ENCODE data around the gene IRF7. TPM values are rescaled to one million over a fixed set of nuclear protein-coding genes. Genes with fewer than 3 reads are reported as not detected.
A peak's percentile ranks its signal among the peaks of the same experiment; 100 is the strongest.

Gene IRF7
- polyA plus RNA-seq, 2 of the 4 experiments (the other 2 are of a cell fraction) = 2.0 to 3.1 TPM

DNA sequence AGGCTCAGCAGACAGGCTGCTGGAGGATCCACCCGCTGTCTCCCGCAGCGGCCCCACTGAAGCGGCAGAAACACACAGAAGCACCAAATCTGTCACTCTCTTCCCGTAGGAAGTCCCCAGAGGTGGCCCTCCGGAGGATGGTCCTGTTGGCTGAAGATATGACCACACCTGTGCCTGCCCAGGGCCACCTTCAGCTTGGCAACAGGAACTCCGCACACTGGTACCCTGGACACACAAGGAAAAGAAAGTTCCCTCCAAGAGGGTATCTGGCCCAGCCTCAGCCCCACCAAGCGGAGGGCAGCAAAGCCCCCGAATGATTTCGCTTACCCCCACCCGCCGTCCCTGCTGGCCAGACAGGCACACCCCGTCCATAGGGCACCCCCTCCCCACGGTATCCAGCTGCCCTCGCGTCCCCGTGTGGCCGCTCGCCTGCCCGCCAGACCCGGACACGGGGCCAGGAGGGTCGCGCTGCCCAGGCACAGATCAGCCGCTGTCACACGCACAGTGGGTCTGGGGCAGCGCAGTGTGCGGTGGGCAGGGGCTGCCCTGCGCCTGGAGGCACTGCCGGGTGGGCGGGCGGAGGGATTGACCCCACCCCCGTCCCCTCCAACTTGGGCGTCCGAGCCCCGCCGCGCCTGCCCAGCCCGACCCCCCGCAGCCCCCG is 48.0 kb downstream of the IRF7 start:
- WGBS (ENCODE audit: missing lambda C conversion rate) = 86% methylated on average over 11 of the region's 41 CpGs
- peak overlapping the region; percentile 91 for H3K4me3 ChIP-seq
- FAIRE-seq = no peak
- H3K9me3 ChIP-seq = no peaks in the 10 kb centered on the region
- peaks cover 14% of the 10 kb centered on the region for H3K4me1 ChIP-seq
- peak; percentile 14 to 20; a peak in 5 of 6 replicates for ATAC-seq
- ChIA-PET CTCF (interaction anchor here (0.6 to 8.3 kb wide), 3 partner anchors 12 to 191 kb away, joined by 3 to 66 read pairs (median 6); no protein-coding TSS in a partner anchor), POLR2A (interaction anchor here (1.6 to 2.0 kb wide), 2 partner anchors 8 to 13 kb away, joined by 4 to 7 read pairs; partner anchors contain the start of gene PHRF1)
- TF ChIP-seq RNF2 (IDR thresholded peaks at IDR 0.05; ENCODE audit: borderline replicate concordance, low read depth) (no peak), RARB (CRISPR knock-in tag; IDR thresholded peaks at IDR 0.05) (no peak), SREBF2 (IDR thresholded peaks at IDR 0.05) (no peak), RFX5 (IDR thresholded peaks at IDR 0.05) (no peak), MYC (IDR thresholded peaks at IDR 0.05; ENCODE audit: borderline replicate concordance, low read length) (no peak), FOSB (CRISPR knock-in tag; IDR thresholded peaks at IDR 0.05) (no peak), EHF (CRISPR knock-in tag; IDR thresholded peaks at IDR 0.05) (no peak), CHD2 (IDR thresholded peaks at IDR 0.05; ENCODE audit: low read length, partially characterized antibody) (no peak), SMC3 (IDR thresholded peaks at IDR 0.05) (no peak), CBX8 (IDR thresholded peaks at IDR 0.05) (no peak)
- TF ChIP-seq, protein P1, sequence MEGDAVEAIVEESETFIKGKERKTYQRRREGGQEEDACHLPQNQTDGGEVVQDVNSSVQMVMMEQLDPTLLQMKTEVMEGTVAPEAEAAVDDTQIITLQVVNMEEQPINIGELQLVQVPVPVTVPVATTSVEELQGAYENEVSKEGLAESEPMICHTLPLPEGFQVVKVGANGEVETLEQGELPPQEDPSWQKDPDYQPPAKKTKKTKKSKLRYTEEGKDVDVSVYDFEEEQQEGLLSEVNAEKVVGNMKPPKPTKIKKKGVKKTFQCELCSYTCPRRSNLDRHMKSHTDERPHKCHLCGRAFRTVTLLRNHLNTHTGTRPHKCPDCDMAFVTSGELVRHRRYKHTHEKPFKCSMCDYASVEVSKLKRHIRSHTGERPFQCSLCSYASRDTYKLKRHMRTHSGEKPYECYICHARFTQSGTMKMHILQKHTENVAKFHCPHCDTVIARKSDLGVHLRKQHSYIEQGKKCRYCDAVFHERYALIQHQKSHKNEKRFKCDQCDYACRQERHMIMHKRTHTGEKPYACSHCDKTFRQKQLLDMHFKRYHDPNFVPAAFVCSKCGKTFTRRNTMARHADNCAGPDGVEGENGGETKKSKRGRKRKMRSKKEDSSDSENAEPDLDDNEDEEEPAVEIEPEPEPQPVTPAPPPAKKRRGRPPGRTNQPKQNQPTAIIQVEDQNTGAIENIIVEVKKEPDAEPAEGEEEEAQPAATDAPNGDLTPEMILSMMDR (IDR thresholded peaks at IDR 0.05) = no peak
- TF ChIP-seq, protein P2, sequence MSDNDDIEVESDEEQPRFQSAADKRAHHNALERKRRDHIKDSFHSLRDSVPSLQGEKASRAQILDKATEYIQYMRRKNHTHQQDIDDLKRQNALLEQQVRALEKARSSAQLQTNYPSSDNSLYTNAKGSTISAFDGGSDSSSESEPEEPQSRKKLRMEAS (IDR thresholded peaks at IDR 0.05) = no peak
- TF ChIP-seq, protein P3, sequence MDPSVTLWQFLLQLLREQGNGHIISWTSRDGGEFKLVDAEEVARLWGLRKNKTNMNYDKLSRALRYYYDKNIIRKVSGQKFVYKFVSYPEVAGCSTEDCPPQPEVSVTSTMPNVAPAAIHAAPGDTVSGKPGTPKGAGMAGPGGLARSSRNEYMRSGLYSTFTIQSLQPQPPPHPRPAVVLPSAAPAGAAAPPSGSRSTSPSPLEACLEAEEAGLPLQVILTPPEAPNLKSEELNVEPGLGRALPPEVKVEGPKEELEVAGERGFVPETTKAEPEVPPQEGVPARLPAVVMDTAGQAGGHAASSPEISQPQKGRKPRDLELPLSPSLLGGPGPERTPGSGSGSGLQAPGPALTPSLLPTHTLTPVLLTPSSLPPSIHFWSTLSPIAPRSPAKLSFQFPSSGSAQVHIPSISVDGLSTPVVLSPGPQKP (IDR thresholded peaks at IDR 0.05; ENCODE audit: low read depth, low read length) = no peak
- peak overlapping the region; percentile 98 for H3K4me2 ChIP-seq
- no peak for DNase-seq (ENCODE audit: low read depth in 1 of 2, low spot score in 1 of 2)
- H3K27ac ChIP-seq = peak overlapping the region; percentile 95 to 97

DNA sequence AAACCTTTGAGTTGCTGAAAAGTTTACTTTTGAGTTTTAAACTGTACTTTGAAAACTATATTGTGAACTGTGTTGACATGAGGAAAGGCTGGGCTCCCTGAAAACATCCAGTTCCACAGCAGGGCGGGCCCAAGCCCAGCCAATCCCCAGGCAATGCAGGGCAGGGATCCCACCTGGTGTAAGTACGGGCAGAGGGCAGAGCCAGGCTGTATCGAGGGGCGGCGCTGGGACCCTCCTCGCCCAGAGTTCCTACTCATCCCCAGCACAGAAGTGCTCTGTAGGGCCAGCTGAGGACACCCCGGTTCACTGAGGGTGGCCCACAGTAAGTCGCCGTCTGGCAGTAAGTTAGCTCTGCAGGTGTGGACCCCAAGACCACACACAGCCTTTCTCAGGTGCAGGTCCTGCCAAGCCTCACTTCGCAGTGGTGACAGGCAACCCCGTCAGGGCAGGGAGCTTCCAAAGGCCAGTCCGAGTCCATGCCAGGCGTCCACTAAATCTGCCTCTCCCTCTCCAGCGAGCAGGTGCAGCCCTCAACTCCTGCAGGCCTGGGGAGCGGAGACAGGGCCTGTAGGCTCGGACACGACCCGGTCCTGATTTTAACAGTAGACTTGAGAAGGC is 48.6 kb downstream of the IRF7 start:
- ATAC-seq = no peak
- FAIRE-seq = no peak
- DNase-seq (ENCODE audit: low read depth in 1 of 2, low spot score in 1 of 2) = no peak
- POLR2A ChIA-PET = interaction anchor here (1.6 to 2.0 kb wide), 2 partner anchors 9 to 12 kb away, joined by 4 to 7 read pairs; partner anchors contain the start of gene PHRF1
- Histone ChIP-seq H3K27ac (peak overlapping the region in 1 of 2 experiments; percentile 97; a peak in 2 of 6 replicates), H3K9me3 (no peaks in the 10 kb centered on the region), H3K4me1 (peaks cover 20% of the 10 kb centered on the region), H3K4me2 (peak overlapping the region; percentile 98), H3K4me3 (no peak overlapping the region; the same call in 2 of the 3 replicates)
- no peak for TF ChIP-seq PHF8 (IDR thresholded peaks at IDR 0.05; ENCODE audit: borderline replicate concordance, low read depth)
- no peak for TF ChIP-seq CHD4 (IDR thresholded peaks at IDR 0.05; ENCODE audit: borderline replicate concordance)
- TF ChIP-seq HDAC2 (IDR thresholded peaks at IDR 0.05) = no peak
- no peak for TF ChIP-seq MYC (IDR thresholded peaks at IDR 0.05; ENCODE audit: borderline replicate concordance, low read length)
- no peak for TF ChIP-seq BHLHE40 (IDR thresholded peaks at IDR 0.05; ENCODE audit: low read depth, low read length)
- TF ChIP-seq MAZ (IDR thresholded peaks at IDR 0.05; ENCODE audit: borderline replicate concordance, low read depth, low read length) = no peak
- TF ChIP-seq FOXS1 (CRISPR knock-in tag; IDR thresholded peaks at IDR 0.05) = no peak
- TF ChIP-seq, protein P4, sequence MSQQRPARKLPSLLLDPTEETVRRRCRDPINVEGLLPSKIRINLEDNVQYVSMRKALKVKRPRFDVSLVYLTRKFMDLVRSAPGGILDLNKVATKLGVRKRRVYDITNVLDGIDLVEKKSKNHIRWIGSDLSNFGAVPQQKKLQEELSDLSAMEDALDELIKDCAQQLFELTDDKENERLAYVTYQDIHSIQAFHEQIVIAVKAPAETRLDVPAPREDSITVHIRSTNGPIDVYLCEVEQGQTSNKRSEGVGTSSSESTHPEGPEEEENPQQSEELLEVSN (IDR thresholded peaks at IDR 0.05; ENCODE audit: borderline replicate concordance, low read depth) = no peak
- TF ChIP-seq EHF (CRISPR knock-in tag; IDR thresholded peaks at IDR 0.05) = no peak
- TF ChIP-seq SREBF2 (IDR thresholded peaks at IDR 0.05) = no peak
- no peak for TF ChIP-seq CBX8 (IDR thresholded peaks at IDR 0.05)
- TF ChIP-seq, protein P2 (IDR thresholded peaks at IDR 0.05) = no peak
- no peak for TF ChIP-seq ZNF302 (CRISPR knock-in tag; IDR thresholded peaks at IDR 0.05)
- no peak for TF ChIP-seq EHMT2 (IDR thresholded peaks at IDR 0.05; ENCODE audit: low read depth)
- no peak for TF ChIP-seq SMC3 (IDR thresholded peaks at IDR 0.05)
- TF ChIP-seq HOXB5 (CRISPR knock-in tag; IDR thresholded peaks at IDR 0.05) = no peak
- CTCF ChIA-PET = interaction anchor here (0.6 to 8.3 kb wide), 4 partner anchors 12 to 191 kb away, joined by 3 to 66 read pairs (median 5); no protein-coding TSS in a partner anchor
- 86% methylated on average over 17 of the region's 18 CpGs for WGBS (ENCODE audit: missing lambda C conversion rate)

Data from A549 (cell line).